IPS-18c (cell line): Measurements from ENCODE around the gene DUSP5.
A peak's percentile ranks its signal among the peaks of the same experiment; 100 is the strongest.
"Not testable (repeated sequence)": the region's sequence is repeated elsewhere in the genome, so short reads cannot be mapped to it uniquely, and the experiment has no call there.

Source experiments
- H3K4me3 ChIP-seq: 2 replicates; pipeline ENCODE4 v1.7.0; 2013; ENCODE audit warnings: low read depth, mild to moderate bottlenecking, low read length, moderate library complexity; ENCODE audit not compliant: insufficient read depth
- H3K9me3 ChIP-seq: one replicate; pipeline ENCODE4 v1.6.1; 2013; ENCODE audit warnings: mild to moderate bottlenecking, low read length, moderate library complexity; ENCODE audit not compliant: control insufficient read depth, insufficient read depth

Gene DUSP5, protein sequence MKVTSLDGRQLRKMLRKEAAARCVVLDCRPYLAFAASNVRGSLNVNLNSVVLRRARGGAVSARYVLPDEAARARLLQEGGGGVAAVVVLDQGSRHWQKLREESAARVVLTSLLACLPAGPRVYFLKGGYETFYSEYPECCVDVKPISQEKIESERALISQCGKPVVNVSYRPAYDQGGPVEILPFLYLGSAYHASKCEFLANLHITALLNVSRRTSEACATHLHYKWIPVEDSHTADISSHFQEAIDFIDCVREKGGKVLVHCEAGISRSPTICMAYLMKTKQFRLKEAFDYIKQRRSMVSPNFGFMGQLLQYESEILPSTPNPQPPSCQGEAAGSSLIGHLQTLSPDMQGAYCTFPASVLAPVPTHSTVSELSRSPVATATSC

DNA sequence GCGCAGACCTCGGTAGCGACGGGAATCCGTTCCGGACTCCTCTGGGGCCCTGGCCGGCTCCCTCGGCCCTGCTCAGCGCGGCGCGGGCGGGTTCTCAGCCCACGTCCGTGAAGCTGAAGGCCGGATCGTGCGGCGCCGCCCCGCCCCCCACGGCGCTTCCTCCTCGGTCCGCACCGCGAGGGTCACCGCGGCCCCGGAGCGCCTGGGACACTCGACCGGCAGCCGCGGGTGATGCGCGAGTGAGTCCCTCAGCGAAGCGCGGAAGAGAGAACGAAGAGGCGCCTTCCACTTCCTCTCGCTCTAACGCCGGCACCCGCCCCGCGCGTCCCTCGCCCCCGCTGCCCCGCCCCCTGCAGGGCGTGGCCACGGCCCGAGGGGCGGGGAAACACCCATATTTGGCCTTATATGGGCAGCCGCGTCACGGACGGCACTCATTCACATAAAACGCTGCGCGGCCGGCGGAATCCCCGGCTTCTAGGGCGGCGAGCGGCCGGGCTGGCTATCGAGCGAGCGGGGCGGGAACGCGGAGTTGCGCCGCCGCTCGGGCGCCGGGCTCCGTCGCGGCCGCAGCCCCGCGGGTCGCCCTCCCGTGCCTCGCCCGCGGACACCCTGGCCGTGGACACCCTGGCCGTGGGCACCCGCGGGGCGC, at the start of gene DUSP5:
Gene DUSP5 (plus strand): TSS at position 470 of the 649 bp plus-strand sequence. CDS start 215 bp downstream, outside the sequence.
- Histone ChIP-seq H3K4me3 (peak within 1 kb of the TSS; percentile 84), H3K9me3 (no peaks in the 10 kb centered on the region)

DNA sequence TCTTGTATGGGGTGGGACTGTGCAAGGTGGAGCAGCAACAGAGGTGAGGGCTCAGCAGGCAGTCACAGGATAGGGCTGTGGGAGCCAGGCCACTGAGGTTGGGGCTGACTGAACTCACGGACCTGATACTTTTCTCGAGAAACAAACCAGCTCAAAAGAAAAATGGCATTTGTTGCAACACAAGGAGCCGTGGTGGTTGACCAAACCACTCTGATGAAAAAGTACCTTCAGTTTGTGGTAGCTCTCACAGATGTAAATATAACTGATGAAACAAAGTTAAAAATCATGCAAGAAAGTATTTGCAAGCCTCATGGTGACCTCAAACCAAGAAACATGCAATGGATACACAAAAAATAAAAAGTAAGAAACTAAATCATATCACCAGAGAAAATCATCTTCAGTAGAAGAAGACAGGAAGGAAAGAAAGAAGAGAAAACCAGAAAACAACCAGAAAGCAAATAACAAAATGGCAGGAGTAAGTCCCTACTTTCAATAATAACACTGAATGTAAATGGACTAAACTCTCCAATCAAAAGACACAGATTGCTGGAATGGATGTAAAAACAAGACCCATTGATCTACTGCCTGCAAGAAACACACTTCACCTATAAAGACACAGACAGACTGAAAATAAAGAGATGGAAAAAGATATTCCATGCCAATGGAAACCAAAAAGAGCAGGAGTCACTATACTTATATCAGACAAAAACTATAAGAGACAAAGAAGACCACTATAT, 48.9 kb upstream of the DUSP5 start:
- Histone ChIP-seq H3K4me3 (no peak overlapping the region), H3K9me3 (no peaks in the 10 kb centered on the region)

DNA sequence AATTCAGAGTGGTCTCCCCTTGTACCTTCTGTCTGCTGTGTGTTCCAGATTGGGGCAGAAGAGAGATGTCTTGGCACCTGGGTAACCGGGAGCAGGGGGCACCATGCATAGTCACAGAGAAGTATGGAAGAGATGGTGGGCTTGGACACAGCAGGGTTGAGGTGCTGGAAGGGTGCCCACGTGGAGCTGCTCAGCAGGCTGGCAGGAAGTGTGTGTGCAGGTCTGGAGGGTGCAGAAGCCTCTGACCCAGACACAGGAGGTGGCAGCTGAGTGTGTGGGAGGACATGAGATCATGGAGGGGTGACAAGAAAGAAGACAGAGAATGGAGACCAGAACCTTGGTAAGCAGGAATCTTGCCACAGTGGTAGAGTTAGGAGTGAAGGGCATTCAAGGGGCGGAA, 42.3 kb upstream of the DUSP5 start:
- Histone ChIP-seq H3K4me3 (no peak overlapping the region), H3K9me3 (no peaks in the 10 kb centered on the region)

DNA sequence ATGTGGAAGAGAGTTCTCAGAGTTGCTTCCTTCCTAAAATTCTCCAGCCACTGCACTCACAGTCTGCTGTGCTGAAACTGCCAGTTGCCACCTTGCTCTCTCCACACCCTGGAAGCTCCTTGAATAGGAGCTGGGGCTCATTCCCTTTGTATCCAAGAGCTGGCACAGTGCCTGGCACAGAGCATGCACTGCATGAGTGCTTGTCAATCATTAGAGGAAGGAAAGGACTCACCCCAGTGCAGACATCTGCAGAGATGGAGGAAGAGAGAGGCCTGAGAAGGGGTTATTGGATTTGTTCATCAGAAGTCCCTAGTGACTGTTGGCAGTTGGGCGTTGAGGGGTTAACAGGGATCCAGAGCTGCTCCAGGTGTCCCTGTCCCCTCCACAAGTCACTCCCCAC, 41.7 kb upstream of the DUSP5 start:
- H3K4me3 ChIP-seq, result no peak overlapping the region
- no peaks in the 10 kb centered on the region for H3K9me3 ChIP-seq

DNA sequence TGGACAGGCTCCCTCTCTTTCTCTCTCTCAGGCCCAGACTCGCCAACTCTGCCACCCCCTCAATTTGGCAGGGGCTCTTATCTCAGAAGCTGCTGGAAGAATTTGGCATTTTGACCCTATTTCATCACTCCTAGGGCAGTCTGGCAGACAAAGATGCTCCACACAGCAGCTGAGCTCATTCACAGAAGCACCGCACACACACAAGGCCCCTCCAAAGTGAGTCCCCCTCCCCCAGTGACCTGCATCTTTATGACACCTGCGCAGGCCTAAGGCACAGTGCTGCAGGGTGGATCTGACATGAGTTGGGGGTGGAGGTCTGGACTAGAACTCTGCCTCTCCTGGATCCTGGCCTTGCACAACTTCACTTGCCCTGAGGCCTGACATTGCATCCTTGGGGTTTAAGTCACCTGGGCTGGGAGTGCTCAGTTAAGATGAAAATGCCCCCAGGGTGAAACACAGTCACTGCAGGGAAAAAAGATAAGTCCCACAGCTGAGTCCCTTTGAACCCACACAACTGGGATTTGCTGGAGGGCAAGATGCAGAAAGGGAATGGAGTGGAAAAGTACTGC, 41.1 kb upstream of the DUSP5 start:
- Histone ChIP-seq H3K9me3 (no peaks in the 10 kb centered on the region), H3K4me3 (no peak overlapping the region)

DNA sequence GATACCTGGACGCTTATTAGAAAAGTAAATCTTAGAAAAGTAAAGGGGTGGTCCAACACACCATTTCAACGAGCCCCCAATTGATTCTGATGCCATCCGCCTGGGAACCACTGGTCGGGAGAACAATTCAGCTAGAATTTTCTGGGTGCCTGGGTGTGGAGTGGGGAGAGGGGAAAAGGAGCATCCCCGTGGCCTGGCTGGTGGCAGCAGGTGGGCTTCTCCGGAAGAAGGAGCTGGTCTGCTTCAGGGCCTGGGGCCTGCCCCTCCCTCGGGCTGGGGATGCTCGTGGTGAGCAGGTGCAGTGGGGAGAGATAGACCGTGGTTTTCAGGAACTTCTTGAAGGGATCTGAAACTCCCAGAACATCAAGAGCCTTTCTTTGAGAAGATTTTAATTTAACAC, 39.9 kb upstream of the DUSP5 start:
- Histone ChIP-seq H3K4me3 (no peak overlapping the region), H3K9me3 (no peaks in the 10 kb centered on the region)

DNA sequence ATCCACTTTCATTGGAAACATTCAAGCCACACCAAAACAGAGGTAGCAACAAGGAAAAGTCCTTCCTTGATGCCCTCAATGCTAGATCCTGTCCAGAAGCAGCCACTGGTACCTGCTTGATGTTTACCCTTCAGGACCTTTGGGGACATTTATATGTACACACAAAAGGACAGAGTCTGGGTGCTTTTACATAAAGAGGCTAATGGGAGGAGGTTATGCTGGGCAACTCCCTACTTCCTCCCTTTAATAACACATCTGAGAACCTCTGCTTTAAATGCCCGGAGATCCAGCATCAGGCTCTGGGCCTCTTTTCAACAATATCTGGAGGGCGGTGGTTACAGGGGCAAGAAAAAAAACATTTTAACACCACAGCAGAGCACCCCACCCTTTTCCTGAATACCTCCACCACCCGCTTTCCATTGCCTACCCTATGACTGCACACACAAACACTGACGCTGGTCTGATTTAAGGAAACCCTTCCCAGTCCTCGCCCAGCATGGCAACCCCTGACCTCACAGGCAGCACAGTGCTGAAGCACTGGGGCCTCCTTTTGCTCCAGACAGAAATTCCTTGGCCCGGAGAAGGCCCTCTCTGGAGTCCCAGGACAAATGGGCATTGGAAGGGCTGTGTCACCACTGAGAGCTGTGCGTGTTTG, 39.3 kb upstream of the DUSP5 start:
- no peak overlapping the region for H3K4me3 ChIP-seq
- no peaks in the 10 kb centered on the region for H3K9me3 ChIP-seq

DNA sequence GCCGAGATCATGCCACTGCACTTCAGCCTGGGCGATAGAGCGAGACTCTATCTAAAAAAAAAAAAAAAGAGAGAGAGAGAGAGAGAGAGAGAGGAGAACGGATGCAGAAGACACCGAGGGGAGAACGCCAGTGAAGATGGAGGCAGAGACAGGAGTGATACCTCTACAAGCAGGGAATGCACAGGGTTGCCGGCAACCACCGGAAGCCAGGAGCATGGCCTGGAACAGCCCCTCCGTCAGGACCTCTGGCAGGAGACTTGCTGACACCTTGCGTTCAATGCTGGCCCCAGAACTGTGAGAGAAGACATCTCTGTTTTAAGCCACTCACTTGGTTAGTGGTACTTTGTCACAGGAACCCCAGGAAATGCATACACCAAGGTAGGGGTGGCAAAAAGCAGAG, 38.1 kb upstream of the DUSP5 start:
- no peak overlapping the region for H3K4me3 ChIP-seq
- no peaks in the 10 kb centered on the region for H3K9me3 ChIP-seq

DNA sequence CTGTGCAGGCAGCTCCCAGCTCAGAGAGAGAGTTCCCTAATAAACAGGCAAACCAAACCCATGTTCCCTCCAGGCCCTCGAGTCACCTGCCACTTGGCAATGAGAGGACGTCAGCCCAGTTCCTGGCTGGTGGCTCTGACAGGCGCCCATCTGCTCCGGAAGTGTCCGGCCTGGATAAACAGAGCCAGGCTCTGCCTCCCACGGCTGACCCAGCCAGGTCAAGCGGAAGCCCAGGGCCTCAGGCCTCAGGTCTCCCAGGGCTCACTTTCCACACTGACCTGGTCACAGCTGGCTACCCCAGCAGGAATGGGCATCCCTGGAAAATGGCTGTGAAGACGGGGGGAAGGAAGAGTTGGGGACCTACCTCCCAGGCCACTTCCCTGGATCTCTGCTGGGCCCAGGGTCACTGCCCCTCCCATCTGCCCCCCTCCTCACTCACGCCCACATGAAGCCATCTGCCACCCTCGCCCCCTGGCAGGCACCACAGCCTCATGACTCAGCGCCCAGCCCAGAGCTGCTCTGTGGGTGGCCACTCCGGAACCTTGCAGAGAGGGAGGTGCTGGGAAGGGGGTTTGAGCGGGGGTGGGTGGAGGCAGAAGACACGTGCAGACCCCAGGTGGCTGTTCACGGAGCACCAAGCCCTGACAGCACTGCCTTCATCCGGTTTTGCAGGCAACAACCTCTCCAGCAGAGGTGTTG, 37.4 kb upstream of the DUSP5 start:
- Histone ChIP-seq H3K9me3 (no peaks in the 10 kb centered on the region), H3K4me3 (no peak overlapping the region)

DNA sequence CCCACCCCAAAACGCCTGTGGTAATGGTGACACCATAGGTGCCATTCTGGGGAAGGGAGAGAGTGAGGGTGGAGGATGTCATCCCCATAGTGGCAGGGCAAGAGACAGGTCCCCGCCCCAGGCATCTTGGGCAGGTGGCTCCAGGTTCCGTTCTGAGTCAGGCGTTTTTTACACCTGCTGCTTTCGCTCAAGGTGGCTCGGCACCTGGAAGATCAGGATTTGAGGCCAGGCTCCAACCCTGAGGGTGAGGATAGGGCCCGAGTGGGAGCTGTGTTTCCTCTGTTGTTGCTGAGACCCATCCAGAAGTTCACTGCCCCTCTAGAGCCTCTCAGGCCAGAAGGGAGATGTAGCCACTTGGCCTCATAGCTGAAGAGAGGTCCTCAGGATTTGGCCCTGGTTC, 36.6 kb upstream of the DUSP5 start:
- H3K4me3 ChIP-seq, result no peak overlapping the region

DNA sequence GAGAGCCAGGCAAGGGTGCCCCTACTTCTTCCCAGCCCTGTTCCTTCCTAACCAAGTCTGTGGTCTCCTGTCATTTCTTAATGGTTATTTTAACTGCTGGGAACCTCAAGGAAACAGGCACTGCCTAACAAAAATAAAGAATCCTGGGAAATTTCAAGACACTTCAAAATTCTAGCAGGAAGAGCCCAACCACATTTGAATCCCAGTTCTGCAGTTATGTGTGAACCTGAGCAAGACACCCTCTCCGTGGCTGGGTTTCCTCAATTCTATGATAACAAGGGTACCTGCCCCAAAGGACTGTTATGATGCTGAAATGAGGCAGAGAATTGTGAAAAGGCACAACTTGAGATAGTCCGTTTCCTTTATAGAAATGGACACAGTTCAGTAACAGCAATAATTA, 36.2 kb upstream of the DUSP5 start:
- Histone ChIP-seq H3K9me3 (no peaks in the 10 kb centered on the region), H3K4me3 (no peak overlapping the region)

More for the DNA sequence above, 36.6 kb upstream of the DUSP5 start:
- no peaks in the 10 kb centered on the region for H3K9me3 ChIP-seq

DNA sequence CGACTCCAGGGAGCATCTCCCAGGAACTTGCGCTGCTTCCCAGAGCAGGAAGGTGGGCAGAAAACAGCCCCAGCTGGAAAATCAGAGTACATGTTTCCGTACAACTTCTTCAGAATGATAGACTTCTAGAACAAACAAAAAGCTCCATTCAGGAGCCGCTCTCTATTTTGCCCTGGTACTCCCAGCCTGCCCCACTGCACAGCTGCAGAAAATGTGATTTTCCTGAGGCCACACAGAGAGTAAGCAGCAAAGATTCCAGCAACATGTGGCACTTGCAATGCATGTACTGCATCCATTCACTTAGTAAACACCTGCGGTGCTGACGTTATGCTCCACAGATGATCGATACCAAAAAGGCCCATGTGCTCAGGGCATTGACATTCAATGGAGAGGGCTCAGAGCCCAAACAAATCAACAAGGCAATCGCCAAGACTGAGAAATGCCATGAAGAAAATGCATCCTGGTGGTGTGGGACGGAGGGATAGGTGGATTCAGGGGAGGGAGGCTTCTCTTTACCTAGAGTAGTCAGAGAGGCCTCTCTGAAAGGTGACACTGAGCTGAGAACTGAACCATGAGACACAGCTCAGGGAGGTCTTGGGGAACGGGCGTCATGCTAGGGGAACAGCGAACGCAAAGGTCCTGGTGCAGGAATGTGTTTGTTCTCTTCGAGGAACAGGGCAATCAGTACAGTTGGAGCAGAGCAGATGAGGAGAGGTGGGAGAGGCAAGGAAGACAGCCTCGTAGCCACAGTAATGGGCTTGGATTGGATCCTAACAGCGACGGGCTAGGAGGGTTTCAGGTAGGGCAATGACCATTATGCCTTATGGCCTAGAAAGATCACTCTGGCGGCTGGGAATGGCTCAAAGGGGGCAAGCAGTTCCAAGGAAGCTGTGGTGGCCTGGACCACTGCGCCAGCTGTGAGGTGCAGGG, 35.3 kb upstream of the DUSP5 start:
- Histone ChIP-seq H3K4me3 (no peak overlapping the region), H3K9me3 (no peaks in the 10 kb centered on the region)

DNA sequence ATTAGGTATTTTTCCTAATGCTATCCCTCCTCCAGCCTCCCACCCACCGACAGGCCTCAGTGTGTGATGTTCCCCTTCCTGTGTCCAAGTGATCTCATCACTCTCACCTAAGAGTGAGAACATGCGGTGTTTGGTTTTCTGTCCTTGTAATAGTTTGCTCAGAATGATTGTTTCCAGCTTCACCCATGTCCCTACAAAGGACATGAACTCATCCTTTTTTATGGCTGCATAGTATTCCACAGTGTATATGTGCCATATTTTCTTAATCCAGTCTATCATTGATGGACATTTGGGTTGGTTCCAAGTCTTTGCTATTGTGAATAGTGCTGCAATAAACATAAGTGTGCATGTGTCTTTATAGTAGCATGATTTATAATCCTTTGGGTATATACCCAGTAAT, 29.4 kb upstream of the DUSP5 start:
- H3K9me3 ChIP-seq, H3K4me3 ChIP-seq: not testable (repeated sequence)

DNA sequence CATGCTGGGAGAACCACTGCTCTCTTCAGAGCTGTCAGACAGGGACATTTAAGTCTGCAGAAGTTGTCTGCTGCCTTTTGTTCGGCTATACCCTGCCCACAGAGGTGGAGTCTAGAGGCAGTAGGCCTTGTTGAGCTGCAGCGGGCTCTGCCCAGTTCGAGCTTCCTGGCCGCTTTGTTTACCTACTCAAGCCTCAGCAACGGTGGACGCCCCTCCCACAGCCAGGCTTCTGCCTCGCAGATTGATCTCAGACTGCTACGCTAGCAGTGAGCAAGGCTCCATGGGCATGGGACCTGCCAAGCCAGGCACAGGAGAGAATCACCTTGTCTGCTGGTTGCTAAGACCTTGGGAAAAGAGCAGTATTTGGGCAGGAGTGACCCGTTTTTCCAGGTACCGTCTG, 27.2 kb upstream of the DUSP5 start:
- not testable (repeated sequence) for H3K9me3 ChIP-seq, H3K4me3 ChIP-seq

DNA sequence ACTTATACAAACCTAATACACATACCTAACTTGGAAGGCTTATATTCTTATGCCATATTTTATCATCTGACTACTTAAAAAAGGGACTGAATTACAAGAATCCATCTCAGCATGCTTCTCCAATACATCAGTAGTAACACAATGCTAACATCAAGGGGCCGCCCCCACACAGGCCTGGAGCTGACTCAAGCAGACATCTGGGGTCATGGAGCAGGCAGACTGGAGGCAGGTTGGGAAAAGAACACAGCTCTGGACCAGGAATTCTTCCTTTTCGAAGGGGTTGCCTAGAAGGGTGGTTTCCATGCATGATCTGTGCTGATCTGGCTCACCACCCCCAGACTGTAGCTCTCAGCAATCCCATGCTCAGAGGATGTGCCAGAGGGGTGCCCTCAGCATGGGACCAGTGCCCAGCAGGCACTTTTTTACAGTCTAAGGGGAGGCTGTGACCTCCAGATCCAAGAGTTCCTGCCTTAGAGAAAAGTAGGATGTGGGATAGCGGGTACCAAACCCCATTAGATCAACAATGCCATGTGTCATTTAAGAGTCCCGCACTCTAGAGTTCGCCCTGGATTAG, 26.1 kb upstream of the DUSP5 start:
- H3K9me3 ChIP-seq, result no peaks in the 10 kb centered on the region
- no peak overlapping the region for H3K4me3 ChIP-seq

DNA sequence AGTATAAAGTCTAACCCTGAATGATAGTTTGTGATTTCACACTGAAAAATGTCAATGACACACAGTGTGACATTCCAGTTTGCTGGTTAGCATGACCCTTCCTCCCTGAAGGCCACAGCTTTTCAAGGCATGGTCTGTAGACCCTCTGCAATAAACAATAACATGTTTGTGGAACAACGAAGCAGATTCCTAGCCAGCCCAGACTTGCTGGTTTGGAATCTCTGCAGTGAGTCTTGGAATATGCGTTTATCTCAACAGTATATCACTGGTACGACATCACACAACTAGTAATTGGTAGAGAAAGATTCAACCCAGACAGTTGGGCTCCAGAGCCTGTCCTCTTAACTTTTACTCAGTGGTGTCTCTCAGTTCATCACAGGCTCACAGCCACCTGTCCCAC, 23.7 kb upstream of the DUSP5 start:
- Histone ChIP-seq H3K9me3 (no peaks in the 10 kb centered on the region), H3K4me3 (no peak overlapping the region)
